ENCODE data around the gene TSPAN3. TPM values are rescaled to one million over a fixed set of nuclear protein-coding genes. Genes with fewer than 3 reads are reported as not detected.

TSPAN3 gene
- total RNA-seq, 6 donors from 2014 or later = 97.4 to 742 (median 396) TPM

DNA sequence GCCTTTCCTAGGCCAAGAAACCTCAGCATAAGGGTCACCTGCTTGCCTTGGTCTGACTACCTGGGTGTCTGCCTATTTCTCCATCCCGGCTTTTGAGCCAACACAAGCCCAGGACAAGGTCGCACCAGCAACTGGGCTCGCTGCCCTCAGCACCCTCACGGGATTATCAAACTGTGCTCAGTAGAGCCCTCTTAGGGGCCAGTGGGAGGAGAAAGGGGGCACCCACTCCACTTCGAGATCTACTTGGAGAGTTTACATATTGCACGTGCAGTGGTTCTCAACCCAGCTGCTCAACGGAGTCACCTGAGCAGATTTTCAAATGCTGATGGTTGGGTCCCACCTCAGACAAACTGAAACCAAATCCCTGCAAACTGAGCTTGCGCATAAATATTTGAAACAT is 31.1 kb downstream of the TSPAN3 start:
- Histone ChIP-seq H3K27ac (no peak overlapping the region), H3K36me3 (peaks cover 0 to 44% (median 23%) of the 10 kb centered on the region in 4 donors), H3K4me3 (no peak overlapping the region), H3K4me1 (peaks cover 0 to 12% (median 9%) of the 10 kb centered on the region in 4 donors), H3K9me3 (no peaks in the 10 kb centered on the region), H3K27me3 (no peaks in the 10 kb centered on the region)
- ATAC-seq (ENCODE audit: low FRiP score in 2 of 2) (no peak), DNase-seq (peak in 1 of 2 donors; percentile 86)
- WGBS, 2 donors = 83 to 90% methylated on average over 2 to 8 of the region's 8 CpGs
- TF ChIP-seq, protein P1, sequence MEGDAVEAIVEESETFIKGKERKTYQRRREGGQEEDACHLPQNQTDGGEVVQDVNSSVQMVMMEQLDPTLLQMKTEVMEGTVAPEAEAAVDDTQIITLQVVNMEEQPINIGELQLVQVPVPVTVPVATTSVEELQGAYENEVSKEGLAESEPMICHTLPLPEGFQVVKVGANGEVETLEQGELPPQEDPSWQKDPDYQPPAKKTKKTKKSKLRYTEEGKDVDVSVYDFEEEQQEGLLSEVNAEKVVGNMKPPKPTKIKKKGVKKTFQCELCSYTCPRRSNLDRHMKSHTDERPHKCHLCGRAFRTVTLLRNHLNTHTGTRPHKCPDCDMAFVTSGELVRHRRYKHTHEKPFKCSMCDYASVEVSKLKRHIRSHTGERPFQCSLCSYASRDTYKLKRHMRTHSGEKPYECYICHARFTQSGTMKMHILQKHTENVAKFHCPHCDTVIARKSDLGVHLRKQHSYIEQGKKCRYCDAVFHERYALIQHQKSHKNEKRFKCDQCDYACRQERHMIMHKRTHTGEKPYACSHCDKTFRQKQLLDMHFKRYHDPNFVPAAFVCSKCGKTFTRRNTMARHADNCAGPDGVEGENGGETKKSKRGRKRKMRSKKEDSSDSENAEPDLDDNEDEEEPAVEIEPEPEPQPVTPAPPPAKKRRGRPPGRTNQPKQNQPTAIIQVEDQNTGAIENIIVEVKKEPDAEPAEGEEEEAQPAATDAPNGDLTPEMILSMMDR (IDR thresholded peaks at IDR 0.05) = no peak
- TF ChIP-seq POLR2AphosphoS5 (IDR thresholded peaks at IDR 0.05) = peak in 1 of 2 donors; percentile 52
- TF ChIP-seq EP300 (IDR thresholded peaks at IDR 0.05) = peak in 1 of 4 donors; percentile 76

DNA sequence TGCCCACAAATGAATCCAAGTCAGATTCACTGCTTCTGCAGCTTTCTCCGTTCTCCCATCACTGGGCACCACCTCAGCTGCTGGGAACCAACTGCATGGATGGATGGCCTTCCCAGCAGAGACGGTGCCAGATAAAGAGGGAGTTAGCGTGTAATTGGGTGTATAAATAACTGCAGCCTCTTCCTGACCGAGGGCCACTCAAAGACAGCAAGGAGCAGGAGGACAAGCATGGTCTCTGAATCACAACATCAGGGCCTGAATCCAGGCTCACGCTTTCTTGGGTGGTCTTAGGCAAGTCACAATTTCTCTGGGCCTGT is 31.7 kb downstream of the TSPAN3 start:
- Histone ChIP-seq H3K9me3 (no peaks in the 10 kb centered on the region), H3K4me3 (no peak overlapping the region), H3K4me1 (peaks cover 0 to 10% (median 7%) of the 10 kb centered on the region in 4 donors), H3K36me3 (peaks cover 0 to 38% (median 23%) of the 10 kb centered on the region in 4 donors), H3K27me3 (no peaks in the 10 kb centered on the region), H3K27ac (no peak overlapping the region)
- TF ChIP-seq, protein P1 (IDR thresholded peaks at IDR 0.05) = no peak
- TF ChIP-seq POLR2AphosphoS5 (IDR thresholded peaks at IDR 0.05) (no peak), EP300 (IDR thresholded peaks at IDR 0.05) (no peak), POLR2A (IDR thresholded peaks at IDR 0.05) (no peak)
- WGBS, 2 donors = 91 to 100% methylated on average over 1 to 5 of the region's 5 CpGs
- ATAC-seq (ENCODE audit: low FRiP score in 2 of 2) (no peak), DNase-seq (no peak)

DNA sequence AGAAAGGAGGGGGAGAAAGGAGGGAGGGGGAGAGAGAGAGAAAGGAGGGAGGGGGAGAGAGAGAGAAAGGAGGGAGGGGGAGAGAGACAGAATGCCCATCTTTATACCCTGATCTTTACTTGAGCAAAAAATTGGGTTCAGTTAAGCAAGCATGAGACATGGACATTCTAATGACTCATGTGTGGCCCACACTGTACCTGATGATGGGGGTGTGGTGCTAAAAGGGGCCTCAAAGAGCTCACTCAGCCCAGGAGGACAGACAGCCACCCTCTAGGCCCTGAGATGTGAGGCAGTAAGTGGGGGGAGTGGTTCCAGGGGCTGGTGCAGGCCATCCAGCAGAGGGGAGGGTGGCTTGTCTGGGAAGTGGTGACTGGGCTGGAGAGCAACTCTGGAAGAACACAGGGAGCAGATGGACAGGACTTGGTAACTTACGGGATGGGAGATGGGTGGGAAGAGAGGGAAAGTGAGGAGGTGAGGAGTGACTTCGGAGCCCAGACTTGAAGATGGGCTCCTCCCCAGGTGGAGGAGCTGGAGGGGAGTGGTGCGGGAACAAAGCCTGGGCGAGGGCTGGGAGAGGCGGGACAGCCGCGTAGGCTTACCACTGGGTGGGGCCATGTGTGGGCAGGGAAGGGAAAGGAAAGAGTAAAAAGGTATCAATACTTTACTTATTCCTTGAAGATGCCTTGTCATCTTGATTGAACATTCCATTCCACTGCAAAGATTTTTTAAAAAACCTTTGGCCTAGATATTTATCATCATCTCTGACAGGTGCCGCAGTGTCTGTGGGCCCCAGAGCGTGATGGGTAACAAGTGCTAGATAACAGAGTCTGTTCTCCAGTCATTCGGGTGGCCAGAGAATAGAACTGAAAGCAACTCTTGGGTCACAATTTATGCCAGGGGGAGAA is 32.3 kb downstream of the TSPAN3 start:
- no peak for ATAC-seq (ENCODE audit: low FRiP score in 2 of 2)
- no peaks in the 10 kb centered on the region for H3K27me3 ChIP-seq
- WGBS, 2 donors = 93% methylated on average over 10 of the region's 10 CpGs
- no peak for DNase-seq
- H3K4me3 ChIP-seq = no peak overlapping the region
- H3K4me1 ChIP-seq = peaks cover 0 to 16% (median 7%) of the 10 kb centered on the region in 4 donors
- no peak overlapping the region for H3K27ac ChIP-seq
- no peak for TF ChIP-seq POLR2AphosphoS5 (IDR thresholded peaks at IDR 0.05)
- TF ChIP-seq POLR2A (IDR thresholded peaks at IDR 0.05) = no peak
- TF ChIP-seq EP300 (IDR thresholded peaks at IDR 0.05) = no peak
- TF ChIP-seq, protein P1 (IDR thresholded peaks at IDR 0.05) = no peak
- peaks cover 0 to 34% (median 18%) of the 10 kb centered on the region in 4 donors for H3K36me3 ChIP-seq
- no peaks in the 10 kb centered on the region for H3K9me3 ChIP-seq

DNA sequence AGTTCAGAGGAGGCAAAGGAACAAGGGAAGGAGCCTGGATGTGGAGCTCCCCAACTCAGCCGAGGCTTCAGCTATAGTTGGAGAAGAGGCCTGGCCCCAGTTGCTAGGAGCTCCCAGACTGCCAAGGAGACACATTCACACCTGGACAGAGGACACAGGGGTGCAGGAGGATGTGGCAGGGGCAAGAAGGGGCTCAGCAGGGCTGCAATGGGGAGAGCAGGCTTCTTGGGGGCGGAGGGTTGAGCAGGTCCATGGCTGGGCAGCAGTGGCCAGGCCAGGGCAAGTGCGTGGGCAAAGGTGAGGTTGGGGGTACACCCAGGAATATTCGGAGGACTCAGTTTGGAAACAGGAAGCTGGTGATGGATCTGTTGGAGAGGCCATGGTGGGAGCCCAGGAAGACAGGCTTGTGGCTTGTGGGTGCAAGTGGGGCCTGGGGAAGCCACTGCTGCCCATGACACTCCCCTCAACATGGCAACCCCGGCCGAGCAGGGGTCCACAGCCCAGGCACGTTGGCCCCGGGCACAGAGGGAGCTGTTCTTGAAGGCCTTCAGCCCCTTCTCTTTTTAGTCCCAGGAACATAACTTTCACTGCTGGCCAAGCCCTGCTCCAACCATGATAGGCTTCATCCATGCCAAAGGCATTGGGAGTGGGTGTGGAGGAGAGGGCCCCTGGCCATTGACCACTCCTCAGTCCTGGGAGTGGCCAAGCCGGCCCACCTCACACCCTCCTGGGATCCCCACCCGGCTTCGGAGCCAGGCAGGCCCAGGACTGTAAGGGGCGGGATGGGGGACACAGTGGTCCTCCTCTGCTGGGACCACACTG is 33.3 kb downstream of the TSPAN3 start:
- Histone ChIP-seq H3K36me3 (peaks cover 0 to 27% (median 13%) of the 10 kb centered on the region in 4 donors), H3K9me3 (no peaks in the 10 kb centered on the region), H3K27ac (no peak overlapping the region), H3K27me3 (no peaks in the 10 kb centered on the region), H3K4me1 (peaks cover 0 to 16% (median 7%) of the 10 kb centered on the region in 4 donors), H3K4me3 (no peak overlapping the region)
- ATAC-seq (ENCODE audit: low FRiP score in 2 of 2) (no peak), DNase-seq (no peak)
- WGBS, 2 donors = 95 to 99% methylated on average over 7 to 11 of the region's 12 CpGs
- TF ChIP-seq EP300 (IDR thresholded peaks at IDR 0.05) (no peak), POLR2A (IDR thresholded peaks at IDR 0.05) (no peak), POLR2AphosphoS5 (IDR thresholded peaks at IDR 0.05) (no peak)
- TF ChIP-seq, protein P1 (IDR thresholded peaks at IDR 0.05) = no peak
